AG09319 (cell line): ENCODE measurements around the gene SPRY4.

Experiments used
- DNase-seq: peaks from one replicate; pipeline ENCODE4 v3.0.0-alpha.2; 2010; ENCODE audit warnings: low read depth; ENCODE audit errors: extremely low read depth
- TF ChIP-seq, protein P1 (sequence below): IDR thresholded peaks from 2 replicates; pipeline ENCODE4 v1.5.1; 2011; ENCODE audit warnings: low read depth, mild to moderate bottlenecking, inconsistent platforms, low read length, moderate library complexity

The SPRY4 gene

DNA sequence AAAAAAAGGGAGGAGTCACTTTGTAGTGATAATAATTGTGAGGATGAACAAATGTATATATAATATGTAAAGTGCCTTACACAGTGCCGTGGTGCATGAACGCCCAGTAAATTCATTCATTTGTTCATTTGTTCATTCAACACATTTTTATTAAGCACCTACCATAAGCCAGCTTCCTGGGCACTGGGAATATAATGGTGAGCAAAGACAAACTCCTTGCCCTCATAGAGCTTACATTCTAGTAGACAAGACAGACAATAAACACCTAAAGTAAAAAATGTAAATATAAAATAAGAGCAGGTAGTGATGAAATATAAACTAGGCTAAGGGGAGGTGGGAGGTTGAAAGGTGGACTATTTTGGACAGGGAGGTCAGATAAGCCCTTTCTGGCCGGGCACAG, 32.0 kb downstream of the SPRY4 start:
- TF ChIP-seq, protein P1, sequence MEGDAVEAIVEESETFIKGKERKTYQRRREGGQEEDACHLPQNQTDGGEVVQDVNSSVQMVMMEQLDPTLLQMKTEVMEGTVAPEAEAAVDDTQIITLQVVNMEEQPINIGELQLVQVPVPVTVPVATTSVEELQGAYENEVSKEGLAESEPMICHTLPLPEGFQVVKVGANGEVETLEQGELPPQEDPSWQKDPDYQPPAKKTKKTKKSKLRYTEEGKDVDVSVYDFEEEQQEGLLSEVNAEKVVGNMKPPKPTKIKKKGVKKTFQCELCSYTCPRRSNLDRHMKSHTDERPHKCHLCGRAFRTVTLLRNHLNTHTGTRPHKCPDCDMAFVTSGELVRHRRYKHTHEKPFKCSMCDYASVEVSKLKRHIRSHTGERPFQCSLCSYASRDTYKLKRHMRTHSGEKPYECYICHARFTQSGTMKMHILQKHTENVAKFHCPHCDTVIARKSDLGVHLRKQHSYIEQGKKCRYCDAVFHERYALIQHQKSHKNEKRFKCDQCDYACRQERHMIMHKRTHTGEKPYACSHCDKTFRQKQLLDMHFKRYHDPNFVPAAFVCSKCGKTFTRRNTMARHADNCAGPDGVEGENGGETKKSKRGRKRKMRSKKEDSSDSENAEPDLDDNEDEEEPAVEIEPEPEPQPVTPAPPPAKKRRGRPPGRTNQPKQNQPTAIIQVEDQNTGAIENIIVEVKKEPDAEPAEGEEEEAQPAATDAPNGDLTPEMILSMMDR = no peak
- no peak for DNase-seq

DNA sequence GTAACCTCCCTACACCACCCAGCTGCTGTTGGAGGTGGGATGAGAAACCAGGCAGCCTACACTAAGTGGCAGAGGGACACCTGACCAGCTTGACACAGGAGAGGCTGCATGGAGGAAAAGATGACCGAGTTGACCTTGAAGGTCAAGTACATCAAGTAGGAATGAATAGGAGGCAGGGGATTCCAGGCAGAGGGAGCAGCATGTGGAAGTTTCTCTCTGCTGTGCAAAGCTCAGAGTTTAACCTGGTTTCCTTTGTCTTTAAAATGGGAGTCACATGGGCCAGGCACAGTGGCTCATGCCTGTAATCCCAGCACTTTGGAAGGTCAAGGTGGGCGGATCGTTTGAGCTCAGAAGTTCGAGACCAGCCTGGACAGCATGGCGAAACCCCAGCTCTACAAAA, 32.6 kb downstream of the SPRY4 start:
- TF ChIP-seq, protein P1 = no peak
- no peak for DNase-seq

DNA sequence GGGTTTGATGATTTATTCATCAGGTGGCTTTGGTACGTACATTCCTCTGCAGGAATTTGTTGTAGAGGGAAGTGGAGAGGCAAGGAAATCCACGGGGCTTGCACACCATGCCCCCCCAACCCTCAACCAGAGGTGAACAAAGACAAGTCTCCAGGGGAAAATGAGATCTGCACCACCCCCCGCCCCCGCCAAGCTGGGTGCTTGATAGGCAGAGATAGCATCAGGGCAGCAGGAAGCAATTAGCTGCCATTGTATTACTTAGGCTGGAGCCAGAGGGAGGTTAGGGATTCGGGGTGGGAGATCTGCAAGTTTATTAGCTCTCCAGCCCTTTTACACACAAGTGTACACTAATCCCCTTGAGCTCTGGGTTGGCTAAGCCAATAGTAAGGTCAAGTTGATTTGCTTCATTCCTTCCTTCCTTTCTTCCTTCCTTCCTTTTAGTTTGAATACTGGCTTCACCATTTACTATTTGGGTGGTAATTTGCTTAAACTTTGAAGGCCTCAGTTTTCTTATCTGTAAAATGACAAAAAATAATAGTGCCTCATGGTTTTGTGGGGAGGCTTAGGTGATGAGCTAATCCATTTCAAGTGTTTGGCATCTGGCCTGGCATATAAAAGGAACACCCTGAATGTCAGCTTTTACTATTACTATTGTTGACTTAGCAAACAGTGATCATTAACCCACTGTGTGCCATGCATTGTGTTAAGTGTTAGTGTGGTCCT, 34.1 kb downstream of the SPRY4 start:
- DNase-seq = no peak
- TF ChIP-seq, protein P1 = no peak

DNA sequence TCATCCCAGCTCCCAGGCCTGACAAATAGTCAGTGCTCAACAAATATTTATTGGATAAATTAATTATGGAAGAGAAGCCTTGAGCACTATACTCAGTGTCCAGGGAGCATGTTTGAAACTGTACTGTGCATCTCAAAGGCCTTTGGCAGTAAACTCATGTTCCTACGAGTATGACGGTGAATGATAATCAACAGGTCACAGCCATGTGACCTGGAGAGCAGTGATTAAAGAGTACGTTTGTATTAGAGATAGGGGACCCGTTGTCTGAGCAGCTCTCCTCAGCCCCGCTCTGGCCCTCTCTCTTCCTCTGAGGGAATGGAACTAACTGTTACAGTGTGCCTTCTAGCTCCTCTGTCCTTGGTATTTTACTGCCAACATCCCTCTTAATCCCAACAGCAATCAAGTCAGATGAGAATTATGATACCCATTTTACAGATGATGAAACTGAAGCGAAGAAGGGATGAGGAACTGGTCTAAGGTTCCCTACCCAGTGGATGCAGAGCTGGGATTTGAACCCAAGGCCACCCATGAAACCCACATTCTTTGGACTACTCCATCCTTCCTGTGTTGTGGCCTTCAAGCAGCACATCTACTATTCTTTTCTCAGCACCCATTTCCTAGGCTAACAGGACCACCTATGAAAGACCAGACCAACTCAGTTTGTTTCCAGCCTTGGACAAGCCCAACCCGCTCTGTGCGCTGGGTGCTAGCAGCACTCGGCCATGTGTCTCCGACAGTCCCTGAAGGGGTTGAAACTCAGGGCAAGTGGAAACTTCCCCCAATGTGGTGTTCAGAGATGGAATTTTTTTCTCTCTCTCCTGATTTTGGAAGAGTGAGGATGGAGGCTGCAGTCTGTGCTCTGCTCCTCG, 34.9 kb downstream of the SPRY4 start:
- no peak for DNase-seq
- TF ChIP-seq, protein P1 = no peak

DNA sequence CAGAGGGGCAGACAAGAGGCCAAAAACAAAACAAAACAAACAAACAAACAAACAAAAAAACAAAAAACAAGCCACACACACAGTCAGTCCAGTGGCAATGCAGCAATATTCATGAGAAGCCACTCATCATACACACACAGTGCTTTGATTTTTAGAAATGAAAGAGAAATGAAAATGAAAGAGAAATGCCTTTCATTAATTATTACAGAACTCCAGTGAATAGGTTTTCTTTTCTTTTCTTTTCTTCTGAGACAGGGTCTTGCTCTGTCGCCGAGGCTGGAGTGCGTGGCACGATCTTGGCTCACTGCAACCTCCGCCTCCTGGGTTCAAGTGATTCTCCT, 36.9 kb downstream of the SPRY4 start:
- TF ChIP-seq, protein P1 = no peak
- no peak for DNase-seq

DNA sequence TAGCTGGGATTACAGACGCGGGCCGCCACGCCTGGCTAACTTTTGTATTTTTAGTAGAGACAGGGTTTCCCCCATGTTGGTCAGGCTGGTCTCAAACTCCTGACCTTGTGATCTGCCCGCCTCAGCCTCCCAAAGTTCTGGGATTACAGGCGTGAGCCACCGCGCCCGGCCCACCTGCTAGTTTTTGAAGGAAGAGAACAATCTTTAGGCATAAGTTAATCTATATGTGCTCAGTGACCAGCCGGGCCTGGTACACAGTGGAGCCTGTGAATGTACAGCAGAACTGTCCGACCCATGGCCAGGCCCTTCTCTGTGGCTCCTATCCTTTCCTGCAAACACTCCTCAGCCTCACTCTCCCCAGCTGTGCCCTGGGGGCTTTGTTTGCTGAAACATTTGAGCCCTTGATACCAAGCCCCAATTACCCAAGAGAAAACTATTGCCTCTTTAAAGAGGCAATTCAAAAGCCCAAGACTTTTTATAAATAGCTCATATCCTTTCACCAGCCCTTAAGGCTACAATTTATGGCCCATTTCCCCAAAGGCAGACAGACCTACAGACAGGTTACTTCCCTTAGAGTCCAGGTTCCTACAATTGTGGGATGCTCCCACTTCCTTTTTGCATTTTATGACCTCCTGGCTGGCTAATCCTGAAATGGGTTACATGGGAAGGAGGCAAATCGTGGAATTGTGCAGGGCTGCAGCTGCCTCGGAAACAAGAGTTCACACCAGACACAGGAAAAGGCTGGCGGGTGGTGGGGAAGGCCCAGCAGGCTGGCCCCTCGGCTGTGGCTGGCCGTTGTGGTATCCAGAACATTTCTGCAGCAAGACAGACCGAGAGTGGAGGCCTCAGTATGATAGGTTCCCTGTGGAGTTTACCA, 37.5 kb downstream of the SPRY4 start:
- TF ChIP-seq, protein P1 = no peak
- DNase-seq = no peak

DNA sequence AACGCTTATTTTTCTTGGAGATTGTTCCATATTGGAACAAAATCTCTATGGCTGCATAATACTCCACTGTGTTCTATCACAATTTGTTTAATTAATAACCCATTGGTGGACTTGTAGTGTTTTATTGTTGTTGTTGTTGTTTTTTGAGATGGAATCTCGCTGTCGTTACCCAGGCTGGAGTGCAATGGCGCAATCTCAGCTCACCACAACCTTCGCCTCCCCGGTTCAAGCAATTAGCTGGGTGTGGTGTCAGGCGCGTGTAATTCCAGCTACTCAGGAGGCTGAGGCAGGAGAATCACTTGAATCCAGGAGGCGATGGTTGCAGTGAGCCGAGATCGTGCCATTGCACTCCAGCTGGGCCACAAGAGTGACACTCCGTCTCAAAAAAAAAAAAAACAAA, 38.7 kb downstream of the SPRY4 start:
- TF ChIP-seq, protein P1 = no peak
- DNase-seq = no peak
